ENCODE measurements around the gene MYMK. TPM values are rescaled to one million over a fixed set of nuclear protein-coding genes. Genes with fewer than 3 reads are reported as not detected.

MYMK gene
- total RNA-seq, 4 donors from 2014 or later, result not detected

DNA sequence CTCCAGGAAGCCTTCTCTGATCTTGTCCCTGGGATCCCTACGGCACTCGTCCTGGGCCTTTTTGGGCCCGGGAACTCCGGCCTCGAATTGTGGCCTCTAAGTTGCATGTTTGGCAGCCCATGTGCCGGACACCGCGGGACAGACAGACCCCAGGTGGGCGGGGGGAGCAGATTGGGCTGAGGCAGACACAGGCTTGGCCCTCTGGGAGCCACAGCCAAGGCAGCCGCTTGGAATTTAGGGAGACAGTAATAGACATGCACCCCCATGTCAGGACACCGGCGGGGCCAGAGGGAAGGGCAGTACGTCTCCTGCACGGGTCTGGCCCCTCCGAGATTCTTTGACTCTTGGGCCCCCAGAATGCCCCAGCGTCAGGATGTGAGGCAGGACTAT is 45.9 kb upstream of the MYMK start:
- intact Hi-C loops (cut with DNase I; ENCODE audit: low total_unique reads), result no loop called here
- DNase-seq (ENCODE audit: low spot score in 2 of 2), result no peak
- WGBS, 2 donors, result 79 to 82% methylated on average over 16 of the region's 16 CpGs
- TF ChIP-seq, protein P1, sequence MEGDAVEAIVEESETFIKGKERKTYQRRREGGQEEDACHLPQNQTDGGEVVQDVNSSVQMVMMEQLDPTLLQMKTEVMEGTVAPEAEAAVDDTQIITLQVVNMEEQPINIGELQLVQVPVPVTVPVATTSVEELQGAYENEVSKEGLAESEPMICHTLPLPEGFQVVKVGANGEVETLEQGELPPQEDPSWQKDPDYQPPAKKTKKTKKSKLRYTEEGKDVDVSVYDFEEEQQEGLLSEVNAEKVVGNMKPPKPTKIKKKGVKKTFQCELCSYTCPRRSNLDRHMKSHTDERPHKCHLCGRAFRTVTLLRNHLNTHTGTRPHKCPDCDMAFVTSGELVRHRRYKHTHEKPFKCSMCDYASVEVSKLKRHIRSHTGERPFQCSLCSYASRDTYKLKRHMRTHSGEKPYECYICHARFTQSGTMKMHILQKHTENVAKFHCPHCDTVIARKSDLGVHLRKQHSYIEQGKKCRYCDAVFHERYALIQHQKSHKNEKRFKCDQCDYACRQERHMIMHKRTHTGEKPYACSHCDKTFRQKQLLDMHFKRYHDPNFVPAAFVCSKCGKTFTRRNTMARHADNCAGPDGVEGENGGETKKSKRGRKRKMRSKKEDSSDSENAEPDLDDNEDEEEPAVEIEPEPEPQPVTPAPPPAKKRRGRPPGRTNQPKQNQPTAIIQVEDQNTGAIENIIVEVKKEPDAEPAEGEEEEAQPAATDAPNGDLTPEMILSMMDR (IDR thresholded peaks at IDR 0.05), result no peak
- no peak overlapping the region for H3K4me3 ChIP-seq (ENCODE audit: low read depth, poor library complexity, severe bottlenecking)

GRCh38 chr9:133569891-133570690 is 45.3 kb upstream of the MYMK start:
- DNase-seq (ENCODE audit: low spot score in 2 of 2), result no peak
- H3K4me3 ChIP-seq (ENCODE audit: low read depth, poor library complexity, severe bottlenecking), result no peak overlapping the region
- intact Hi-C loops (cut with DNase I; ENCODE audit: low total_unique reads), result no loop called here
- TF ChIP-seq POLR2A (IDR thresholded peaks at IDR 0.05), result no peak
- TF ChIP-seq, protein P1 (IDR thresholded peaks at IDR 0.05), result no peak
- WGBS, 2 donors, result 69 to 70% methylated on average over 19 to 32 of the region's 36 CpGs

DNA sequence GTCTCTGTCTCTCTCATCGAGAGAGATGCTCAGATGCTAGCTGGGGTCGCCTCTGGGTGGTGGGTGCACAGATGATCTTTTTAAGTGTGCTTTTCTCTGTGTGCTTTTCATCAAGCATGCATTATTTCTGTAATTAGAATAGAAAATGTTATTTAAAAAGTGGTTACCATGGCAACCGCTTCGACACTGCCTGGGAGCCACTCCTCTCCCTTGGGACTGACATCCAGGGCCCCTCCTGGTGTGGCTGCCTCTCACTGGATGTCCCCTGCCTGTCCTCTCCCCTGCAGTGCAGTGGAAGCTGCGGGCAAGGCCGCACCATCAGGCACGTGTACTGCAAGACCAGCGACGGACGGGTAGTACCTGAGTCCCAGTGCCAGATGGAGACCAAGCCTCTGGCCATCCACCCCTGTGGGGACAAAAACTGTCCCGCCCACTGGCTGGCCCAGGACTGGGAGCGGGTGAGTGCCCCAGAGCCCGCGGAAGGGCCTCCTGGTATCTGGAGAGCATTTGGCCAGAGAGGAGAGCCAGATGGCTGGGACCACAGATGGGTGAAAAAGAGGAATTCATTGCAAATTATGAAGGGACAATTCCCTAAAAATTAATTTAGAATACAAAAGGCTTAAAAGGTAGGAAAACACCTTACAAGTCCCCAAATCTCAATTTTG is 44.5 kb upstream of the MYMK start:
- intact Hi-C loops (cut with DNase I; ENCODE audit: low total_unique reads), result no loop called here
- no peak overlapping the region for H3K4me3 ChIP-seq (ENCODE audit: low read depth, poor library complexity, severe bottlenecking)
- TF ChIP-seq, protein P1 (IDR thresholded peaks at IDR 0.05), result no peak
- TF ChIP-seq POLR2A (IDR thresholded peaks at IDR 0.05), result no peak
- DNase-seq (ENCODE audit: low spot score in 2 of 2), result no peak
- WGBS, 2 donors, result 79 to 85% methylated on average over 14 of the region's 14 CpGs

GRCh38 chr9:133568186-133568585 is 43.4 kb upstream of the MYMK start:
- intact Hi-C loops (cut with DNase I; ENCODE audit: low total_unique reads), result no loop called here
- TF ChIP-seq POLR2A (IDR thresholded peaks at IDR 0.05), result no peak
- TF ChIP-seq, protein P1 (IDR thresholded peaks at IDR 0.05), result no peak
- no peak overlapping the region for H3K4me3 ChIP-seq (ENCODE audit: low read depth, poor library complexity, severe bottlenecking)
- DNase-seq (ENCODE audit: low spot score in 2 of 2), result no peak
- 91 to 94% methylated on average over 28 to 33 of the region's 33 CpGs for WGBS, 2 donors

DNA sequence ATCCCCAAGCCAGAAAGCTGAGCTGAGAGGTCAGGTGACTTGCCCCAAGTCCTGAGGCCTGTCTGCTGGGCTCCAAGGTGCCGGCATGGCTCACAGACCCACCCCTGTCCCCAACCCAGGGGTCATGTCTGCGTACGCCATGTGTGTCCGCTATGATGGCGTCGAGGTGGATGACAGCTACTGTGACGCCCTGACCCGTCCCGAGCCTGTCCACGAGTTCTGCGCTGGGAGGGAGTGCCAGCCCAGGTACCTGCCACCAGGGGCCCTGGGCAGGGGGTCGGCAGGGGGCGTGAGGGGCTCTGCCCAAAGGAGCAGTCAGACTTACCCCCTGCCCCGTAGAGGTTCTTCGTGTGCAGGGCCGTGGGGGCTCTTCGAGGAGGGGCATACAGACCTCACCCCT is 42.1 kb upstream of the MYMK start:
- intact Hi-C loops (cut with DNase I; ENCODE audit: low total_unique reads), result no loop called here

More for the DNA sequence above, 42.1 kb upstream of the MYMK start:
- H3K4me3 ChIP-seq (ENCODE audit: low read depth, poor library complexity, severe bottlenecking), result no peak overlapping the region
- TF ChIP-seq, protein P1 (IDR thresholded peaks at IDR 0.05), result no peak
- no peak for TF ChIP-seq POLR2A (IDR thresholded peaks at IDR 0.05)
- WGBS, 2 donors, result 91 to 92% methylated on average over 13 to 15 of the region's 17 CpGs
- DNase-seq (ENCODE audit: low spot score in 2 of 2), result no peak
